Naive thymus-derived CD4-positive, alpha-beta T cell (primary cell): ENCODE data around the gene EPB41L3. TPM values are rescaled to one million over a fixed set of nuclear protein-coding genes. Genes with fewer than 3 reads are reported as not detected.

Source experiments
- ATAC-seq: fragments of 150-1000 bp; cut with Tn5 transposase; 2 replicates; pipeline ENCODE4 v1.10.0; 2021; ENCODE audit warnings: mild to moderate bottlenecking, moderate library complexity
- CTCF ChIA-PET: fragments of 350-600 bp; sonication (Branson Sonifier 250); formaldehyde crosslinking; loops from one replicate; lab custom pipeline; 2021; ENCODE audit warnings: antibody characterized with exemption; lab: Charles Lee
- POLR2A ChIA-PET: fragments of 350-600 bp; sonication (Branson Sonifier 250); formaldehyde crosslinking; loops from one replicate; lab custom pipeline; 2021; ENCODE audit warnings: antibody characterized with exemption, inconsistent platforms; lab: Charles Lee
- DNase-seq, 9 donors: peaks; one replicate each; pipeline versions ENCODE4 v3.0.0 to v3.0.0-alpha.2; 2020 to 2022; ENCODE audit warnings: mixed read lengths in 1 of 9
- H3K27ac ChIP-seq: one replicate; pipeline ENCODE4 v1.7.0; 2013; ENCODE audit warnings: mild to moderate bottlenecking, low read depth, low read length, moderate library complexity
- H3K27me3 ChIP-seq, 2 donors: one replicate each; pipeline ENCODE4 v1.7.0; 2013; ENCODE audit warnings: low read length in 2 of 2, mild to moderate bottlenecking in 2 of 2, moderate library complexity in 2 of 2; ENCODE audit not compliant: control insufficient read depth in 2 of 2, insufficient read depth in 2 of 2
- H3K36me3 ChIP-seq, 3 experiments: 1 replicate in 2 of 3; 2 replicates in 1 of 3; pipeline ENCODE4 v1.7.0; 2013; ENCODE audit warnings: low read length in 3 of 3, mild to moderate bottlenecking in 3 of 3, moderate library complexity in 1 of 3; ENCODE audit not compliant: insufficient read depth in 3 of 3, control insufficient read depth in 2 of 3
- H3K4me1 ChIP-seq, 2 donors: one replicate each; pipeline ENCODE4 v1.7.0; 2013; ENCODE audit warnings: low read length in 2 of 2, mild to moderate bottlenecking in 2 of 2, moderate library complexity in 1 of 2; ENCODE audit not compliant: control insufficient read depth in 2 of 2, insufficient read depth in 2 of 2
- H3K4me3 ChIP-seq: 2 replicates; pipeline ENCODE4 v1.7.0; 2013; ENCODE audit warnings: mild to moderate bottlenecking, low read length
- H3K9me3 ChIP-seq, 3 experiments: 1 replicate in 2 of 3; 2 replicates in 1 of 3; pipeline ENCODE4 v1.7.0; 2013; ENCODE audit warnings: low read length in 3 of 3; ENCODE audit not compliant: control insufficient read depth in 2 of 3
- H3K27ac Mint-ChIP-seq, 9 donors: one replicate each; pipeline ENCODE4 v1.8.0; 2020 to 2022; ENCODE audit warnings: mixed read lengths in 9 of 9, mild to moderate bottlenecking in 8 of 9, moderate library complexity in 5 of 9, inconsistent platforms in 2 of 9
- H3K27me3 Mint-ChIP-seq, 5 donors: one replicate each; pipeline ENCODE4 v1.8.0; 2021 to 2022; ENCODE audit warnings: mixed read lengths in 5 of 5, mild to moderate bottlenecking in 1 of 5
- H3K36me3 Mint-ChIP-seq, 5 donors: one replicate each; pipeline ENCODE4 v1.8.0; 2020 to 2022; ENCODE audit warnings: mixed read lengths in 5 of 5, mild to moderate bottlenecking in 3 of 5, inconsistent platforms in 1 of 5
- H3K4me1 Mint-ChIP-seq, 7 donors: one replicate each; pipeline ENCODE4 v1.8.0; 2020 to 2022; ENCODE audit warnings: mixed read lengths in 7 of 7, mild to moderate bottlenecking in 3 of 7, inconsistent platforms in 1 of 7
- H3K4me3 Mint-ChIP-seq, 10 donors: one replicate each; pipeline ENCODE4 v1.8.0; 2020 to 2022; ENCODE audit warnings: mild to moderate bottlenecking in 10 of 10, mixed read lengths in 10 of 10, moderate library complexity in 6 of 10, inconsistent platforms in 2 of 10
- H3K9me3 Mint-ChIP-seq, 11 donors: one replicate each; pipeline ENCODE4 v1.8.0; 2020 to 2022; ENCODE audit warnings: mixed read lengths in 11 of 11, mild to moderate bottlenecking in 4 of 11, inconsistent platforms in 1 of 11, moderate library complexity in 1 of 11
- intact Hi-C, 2 donors: fragments of 100-400 bp; cut with micrococcal nuclease; formaldehyde crosslinking; loops; one replicate each; pipeline ENCODE4 v1.15.1; 2023
- polyA plus RNA-seq, 2 donors: library from polyadenylated mRNA; unstranded; fragments of 300-500 nt; fragmentation: Illumina TruSeq; gene quantifications; one replicate each; pipeline ENCODE4 v1.2.3, GENCODE V29; 2021
- total RNA-seq, 6 experiments: library from RNA in 5 of 6; stranded (reverse) in 5 of 6; gene quantifications; 1 replicate in 5 of 6; 2 replicates in 1 of 6; pipeline ENCODE4 v1.2.3 and lab custom pipeline; 2021 to 2026

EPB41L3 gene
- total and polyA plus RNA-seq, 7 experiments from 2014 or later, result 1.5 to 35.5 (median 12.5) TPM

DNA sequence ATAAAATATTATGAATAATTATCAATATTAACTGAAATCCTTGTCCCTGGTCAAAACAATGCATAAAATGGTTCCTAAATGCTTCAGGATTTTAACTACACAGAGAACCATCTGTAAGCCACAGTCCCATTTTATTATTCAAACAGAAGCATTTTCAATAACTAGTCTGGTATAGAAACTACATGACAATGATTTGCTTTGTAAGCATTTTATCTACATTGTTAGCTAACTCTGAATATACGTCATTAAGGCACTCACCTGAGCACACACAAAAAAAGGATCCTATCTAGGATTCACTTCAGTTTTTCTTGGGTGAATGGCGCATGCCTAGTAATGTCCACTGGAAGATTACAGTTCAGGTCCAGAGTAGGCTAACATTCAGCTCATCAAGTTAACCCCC, 22.8 kb downstream of the EPB41L3 start:
- intact Hi-C loops, result no loop called here
- Mint-ChIP-seq H3K27me3 (peaks cover 0 to 38% (median 4%) of the 10 kb centered on the region in 5 donors), H3K9me3 (no peaks in the 10 kb centered on the region), H3K4me1 (peaks cover 0 to 8% (median 4%) of the 10 kb centered on the region in 7 donors), H3K27ac (no peak overlapping the region), H3K36me3 (no peaks in the 10 kb centered on the region), H3K4me3 (no peak overlapping the region)
- ATAC-seq (no peak), DNase-seq (no peak)
- no peaks in the 10 kb centered on the region for H3K4me1 ChIP-seq
- no peaks in the 10 kb centered on the region for H3K27me3 ChIP-seq
- H3K36me3 ChIP-seq, result no peaks in the 10 kb centered on the region
- POLR2A ChIA-PET, result no interaction called here
- CTCF ChIA-PET, result no interaction called here
- H3K9me3 ChIP-seq, result no peaks in the 10 kb centered on the region
- H3K4me3 ChIP-seq, result no peak overlapping the region
- H3K27ac ChIP-seq, result no peak overlapping the region

DNA sequence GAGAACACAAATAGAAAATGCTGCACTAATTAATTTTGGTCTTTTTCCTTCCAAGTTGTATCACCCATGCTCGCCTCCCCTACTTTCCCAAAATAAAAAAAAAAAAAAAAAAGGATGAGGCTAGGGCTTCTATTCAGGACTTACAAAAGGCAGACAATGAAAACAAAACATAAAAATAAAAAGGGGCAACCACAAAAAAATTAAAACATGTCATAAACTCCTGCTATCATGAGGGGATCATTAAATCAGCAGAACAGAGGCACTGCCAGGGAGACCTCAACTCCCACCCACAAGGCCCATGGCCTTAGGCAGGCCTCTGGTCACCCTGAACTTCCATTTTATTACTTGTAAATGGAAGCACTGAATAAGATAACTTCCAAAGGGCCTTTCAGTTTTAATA, 23.3 kb downstream of the EPB41L3 start:
- H3K27ac ChIP-seq, result no peak overlapping the region
- ChIA-PET POLR2A (no interaction called here), CTCF (no interaction called here)
- Mint-ChIP-seq H3K4me1 (peaks cover 0 to 14% (median 4%) of the 10 kb centered on the region in 7 donors), H3K27me3 (peaks cover 0 to 38% (median 4%) of the 10 kb centered on the region in 5 donors), H3K4me3 (no peak overlapping the region), H3K36me3 (no peaks in the 10 kb centered on the region), H3K9me3 (no peaks in the 10 kb centered on the region), H3K27ac (no peak overlapping the region)
- ATAC-seq, result no peak
- H3K4me3 ChIP-seq, result no peak overlapping the region
- no peaks in the 10 kb centered on the region for H3K9me3 ChIP-seq
- intact Hi-C loops, result no loop called here
- DNase-seq, result no peak
- no peaks in the 10 kb centered on the region for H3K27me3 ChIP-seq
- no peaks in the 10 kb centered on the region for H3K4me1 ChIP-seq
- H3K36me3 ChIP-seq, result no peaks in the 10 kb centered on the region

DNA sequence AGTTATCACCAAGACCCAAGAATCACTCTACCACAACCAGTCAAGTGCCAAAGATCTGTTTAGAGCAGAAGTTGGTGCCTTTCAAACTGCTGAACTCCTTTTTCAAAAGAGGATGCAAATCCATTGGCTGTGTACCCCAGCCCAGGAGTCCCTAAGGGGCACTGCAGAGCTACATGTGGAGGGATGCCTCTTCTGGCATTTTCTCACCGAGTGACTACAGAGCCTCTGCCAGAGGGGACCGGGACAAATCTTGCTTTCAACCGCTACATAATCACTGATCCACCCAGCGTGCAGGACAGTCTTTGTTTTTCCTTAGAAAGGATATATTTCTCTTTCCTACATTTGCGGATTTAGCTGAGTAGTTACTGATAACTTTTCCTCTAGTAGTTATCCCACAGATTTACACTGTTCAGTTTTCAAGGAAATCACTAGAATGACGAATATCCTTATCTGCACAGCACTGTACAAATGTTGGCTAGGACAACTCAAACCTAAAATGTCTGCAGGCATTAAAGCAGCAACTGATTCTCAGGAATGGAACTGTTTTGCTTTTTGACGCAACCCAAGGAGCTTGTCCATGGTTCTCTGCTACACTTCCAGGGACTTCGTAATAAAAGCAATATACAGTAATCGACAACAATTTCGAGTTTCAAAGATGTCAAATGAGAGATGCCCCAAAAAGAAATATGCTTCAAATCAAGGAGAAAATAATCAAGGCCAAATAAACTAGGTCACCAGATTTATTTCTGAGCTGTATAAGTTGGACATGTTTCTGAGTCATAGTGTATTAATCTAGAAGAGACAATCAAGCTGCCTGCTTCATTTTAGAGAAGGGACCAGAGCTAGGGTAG, 24.1 kb downstream of the EPB41L3 start:
- Mint-ChIP-seq H3K4me3 (no peak overlapping the region), H3K9me3 (no peaks in the 10 kb centered on the region), H3K27me3 (peaks cover 0 to 38% (median 3%) of the 10 kb centered on the region in 5 donors), H3K36me3 (no peaks in the 10 kb centered on the region), H3K27ac (no peak overlapping the region), H3K4me1 (peaks cover 0 to 17% (median 6%) of the 10 kb centered on the region in 7 donors)
- intact Hi-C loops, result no loop called here
- CTCF ChIA-PET, result no interaction called here
- no peak overlapping the region for H3K4me3 ChIP-seq
- H3K36me3 ChIP-seq, result no peaks in the 10 kb centered on the region
- DNase-seq, result no peak
- POLR2A ChIA-PET, result no interaction called here
- no peak for ATAC-seq
- H3K27ac ChIP-seq, result no peak overlapping the region
- no peaks in the 10 kb centered on the region for H3K4me1 ChIP-seq
- no peaks in the 10 kb centered on the region for H3K27me3 ChIP-seq
- H3K9me3 ChIP-seq, result no peaks in the 10 kb centered on the region

DNA sequence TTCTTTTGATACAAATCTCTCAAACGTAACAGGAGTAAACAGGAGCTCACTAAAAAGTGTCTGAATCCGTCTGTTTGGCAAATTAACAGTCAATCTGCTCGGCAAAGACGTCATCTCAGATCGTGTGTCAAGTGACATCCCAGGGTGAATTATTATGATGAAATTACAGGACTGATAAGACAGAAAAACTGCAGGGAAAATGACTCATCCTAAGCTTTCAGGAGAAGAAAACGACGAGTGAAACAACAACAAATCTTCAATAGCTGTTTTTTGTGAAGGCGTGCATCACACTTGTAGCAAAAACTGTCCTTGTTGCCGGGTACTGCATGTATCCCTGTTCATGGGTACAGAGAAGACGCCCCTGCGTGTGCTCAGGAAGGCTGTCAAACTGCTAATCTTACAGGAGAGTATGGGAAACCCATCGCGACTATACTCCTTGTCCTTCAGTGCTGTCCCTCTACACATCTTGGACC, 24.9 kb downstream of the EPB41L3 start:
- ATAC-seq (no peak), DNase-seq (no peak)
- Histone ChIP-seq H3K27me3 (no peaks in the 10 kb centered on the region), H3K4me3 (no peak overlapping the region), H3K27ac (no peak overlapping the region), H3K36me3 (no peaks in the 10 kb centered on the region), H3K9me3 (no peaks in the 10 kb centered on the region), H3K4me1 (no peaks in the 10 kb centered on the region)
- Mint-ChIP-seq H3K27me3 (peaks cover 0 to 38% (median 0%) of the 10 kb centered on the region in 5 donors), H3K9me3 (no peaks in the 10 kb centered on the region), H3K4me3 (no peak overlapping the region), H3K4me1 (peaks cover 0 to 17% (median 6%) of the 10 kb centered on the region in 7 donors), H3K36me3 (no peaks in the 10 kb centered on the region), H3K27ac (no peak overlapping the region)
- intact Hi-C loops, result no loop called here
- ChIA-PET POLR2A (no interaction called here), CTCF (interaction anchor here (1.4 to 1.6 kb wide), 2 partner anchors 9 to 14 kb away, joined by 3 to 4 read pairs; no protein-coding TSS in a partner anchor)

DNA sequence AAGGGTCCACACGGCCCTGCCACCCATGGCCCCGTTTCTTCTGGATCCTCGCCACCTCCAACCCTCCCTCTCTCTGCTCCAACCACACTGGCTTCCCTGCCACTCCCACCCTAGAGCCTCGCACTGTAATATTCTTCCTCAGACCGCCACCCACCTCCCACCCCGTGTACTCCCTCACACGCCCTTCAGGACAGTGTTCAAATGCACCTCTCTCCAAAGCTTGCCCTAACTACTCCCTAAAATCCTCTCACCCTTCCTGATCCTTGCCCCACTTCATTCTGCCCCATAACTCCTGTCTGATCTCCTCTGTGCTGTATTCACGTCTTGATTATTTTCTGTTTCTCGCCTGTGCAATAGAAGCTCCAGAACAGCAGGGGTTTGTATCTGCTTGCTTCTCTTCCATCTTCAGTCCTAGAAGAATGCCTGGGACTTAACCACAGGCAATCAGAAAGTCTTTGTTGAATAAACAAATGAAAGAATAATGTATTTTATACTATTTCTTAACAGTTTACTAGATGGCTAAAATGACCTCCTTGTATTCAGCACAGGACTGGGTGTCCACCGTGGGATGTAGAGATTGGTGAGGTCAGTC, 25.5 kb downstream of the EPB41L3 start:
- peaks cover 0 to 38% (median 0%) of the 10 kb centered on the region in 5 donors for H3K27me3 Mint-ChIP-seq
- Histone ChIP-seq H3K27ac (no peak overlapping the region), H3K9me3 (no peaks in the 10 kb centered on the region), H3K27me3 (no peaks in the 10 kb centered on the region), H3K4me1 (no peaks in the 10 kb centered on the region), H3K36me3 (no peaks in the 10 kb centered on the region), H3K4me3 (no peak overlapping the region)
- ChIA-PET CTCF (interaction anchor here (1.4 to 1.6 kb wide), 2 partner anchors 8 to 15 kb away, joined by 3 to 4 read pairs; no protein-coding TSS in a partner anchor), POLR2A (no interaction called here)
- peak overlapping the region in 1 of 9 donors; percentile 79 for H3K27ac Mint-ChIP-seq
- H3K36me3 Mint-ChIP-seq, result no peaks in the 10 kb centered on the region
- intact Hi-C loops, result no loop called here
- peaks cover 0 to 17% (median 6%) of the 10 kb centered on the region in 7 donors for H3K4me1 Mint-ChIP-seq
- no peak for DNase-seq
- no peak for ATAC-seq
- H3K4me3 Mint-ChIP-seq, result no peak overlapping the region
- H3K9me3 Mint-ChIP-seq, result no peaks in the 10 kb centered on the region

DNA sequence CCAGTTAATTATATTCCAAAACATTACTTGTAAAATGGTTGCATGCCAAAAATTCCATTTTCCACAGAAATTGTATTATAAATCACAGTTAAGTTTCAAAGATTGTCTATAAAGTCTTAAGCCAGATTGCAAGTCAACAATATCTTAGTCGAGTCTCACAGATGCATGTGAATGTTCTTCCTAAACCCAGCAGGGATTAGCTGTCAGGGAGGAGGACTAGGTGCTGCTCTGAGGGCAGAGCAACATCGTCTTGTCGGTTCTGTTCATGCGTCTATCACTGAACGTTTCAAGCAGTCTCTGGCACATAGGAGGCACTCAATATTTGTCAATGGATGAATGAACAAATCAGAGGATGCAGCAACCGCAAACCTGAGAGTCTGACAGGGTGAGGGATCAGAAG, 27.0 kb downstream of the EPB41L3 start:
- no peaks in the 10 kb centered on the region for H3K4me1 ChIP-seq
- ChIA-PET CTCF (no interaction called here), POLR2A (no interaction called here)
- H3K27me3 ChIP-seq, result no peaks in the 10 kb centered on the region
- Mint-ChIP-seq H3K9me3 (no peaks in the 10 kb centered on the region), H3K36me3 (no peaks in the 10 kb centered on the region), H3K4me3 (no peak overlapping the region), H3K4me1 (peaks cover 0 to 23% (median 12%) of the 10 kb centered on the region in 7 donors), H3K27me3 (peaks cover 0 to 37% (median 0%) of the 10 kb centered on the region in 5 donors), H3K27ac (no peak overlapping the region)
- H3K36me3 ChIP-seq, result no peaks in the 10 kb centered on the region
- H3K4me3 ChIP-seq, result no peak overlapping the region
- ATAC-seq (no peak), DNase-seq (no peak)
- H3K27ac ChIP-seq, result no peak overlapping the region
- intact Hi-C loops, result no loop called here
- H3K9me3 ChIP-seq, result no peaks in the 10 kb centered on the region
